OCI-LY7 (cell line): ENCODE measurements around the gene NCAPG. TPM values are rescaled to one million over a fixed set of nuclear protein-coding genes. Genes with fewer than 3 reads are reported as not detected.
A peak's percentile ranks its signal among the peaks of the same experiment; 100 is the strongest.

Experiments
- BruUV-seq: library from RNA; stranded (reverse); fragments of 400-500 nt; replicated peaks from 2 replicates; lab custom pipeline; 2021; lab: Mats Ljungman, UMichigan
- CTCF ChIA-PET: fragments of 300-600 bp; sonication (Branson Sonifier 250); formaldehyde crosslinking; loops from one replicate; lab custom pipeline; 2022; ENCODE audit warnings: antibody characterized with exemption; ENCODE audit not compliant: unreplicated experiment; lab: Charles Lee
- POLR2A ChIA-PET: fragments of 300-600 bp; sonication (Branson Sonifier 250); formaldehyde crosslinking; loops from one replicate; lab custom pipeline; 2022; ENCODE audit warnings: antibody characterized with exemption; lab: Charles Lee
- DNase-seq: peaks from one replicate; pipeline ENCODE4 v3.0.0-alpha.2; 2015; ENCODE audit warnings: low spot score
- H2AFZ ChIP-seq: fragments of 200-600 bp; sonication (generic), shearing (Covaris generic); 2 replicates; pipeline ENCODE4 v1.6.1; 2014; ENCODE audit warnings: mild to moderate bottlenecking, antibody characterized with exemption, low read length, moderate library complexity
- H3K27ac ChIP-seq: fragments of 200-600 bp; sonication (generic); 2 replicates; pipeline ENCODE4 v1.5.1; 2014; ENCODE audit warnings: mixed run types, low read depth, mild to moderate bottlenecking, moderate library complexity, low read length, inconsistent platforms; ENCODE audit not compliant: poor library complexity, severe bottlenecking
- H3K36me3 ChIP-seq: fragments of 200-600 bp; sonication (generic); 2 replicates; pipeline ENCODE4 v1.6.1; 2014; ENCODE audit warnings: mild to moderate bottlenecking, antibody characterized with exemption, low read length, moderate library complexity, mixed read lengths; ENCODE audit not compliant: insufficient read depth
- H3K4me1 ChIP-seq: fragments of 200-600 bp; sonication (generic); 2 replicates; pipeline ENCODE4 v1.5.1; 2014; ENCODE audit warnings: mild to moderate bottlenecking, low read length; ENCODE audit not compliant: insufficient read depth, poor library complexity, severe bottlenecking
- H3K4me2 ChIP-seq: fragments of 200-600 bp; sonication (generic); 2 replicates; pipeline ENCODE4 v1.6.1; 2014; ENCODE audit warnings: mild to moderate bottlenecking, low read length
- H3K4me3 ChIP-seq: fragments of 200-600 bp; sonication (generic); 2 replicates; pipeline ENCODE4 v1.5.1; 2014; ENCODE audit warnings: mild to moderate bottlenecking, low read depth, low read length; ENCODE audit not compliant: poor library complexity, severe bottlenecking
- H3K79me2 ChIP-seq: fragments of 200-600 bp; sonication (generic); 2 replicates; pipeline ENCODE4 v1.6.1; 2016; ENCODE audit warnings: low read depth, mild to moderate bottlenecking, low read length, moderate library complexity, mixed read lengths; ENCODE audit not compliant: insufficient read depth
- H3K9me2 ChIP-seq: fragments of 200-600 bp; sonication (generic); 2 replicates; pipeline ENCODE4 v1.6.1; 2016; ENCODE audit warnings: mild to moderate bottlenecking, low read length, mixed read lengths; ENCODE audit not compliant: insufficient read depth
- H3K9me3 ChIP-seq: fragments of 200-600 bp; sonication (generic); 2 replicates; pipeline ENCODE4 v1.6.1; 2014; ENCODE audit warnings: mild to moderate bottlenecking, mixed run types, low read length, mixed read lengths
- H4K20me1 ChIP-seq: fragments of 200-600 bp; sonication (generic); 2 replicates; pipeline ENCODE4 v1.6.1; 2014; ENCODE audit warnings: mild to moderate bottlenecking, antibody characterized with exemption, low read length, moderate library complexity, mixed read lengths; ENCODE audit not compliant: insufficient read depth
- EZH2phosphoT487 ChIP-seq: fragments of 200-600 bp; sonication (generic); IDR thresholded peaks from 2 replicates; pipeline ENCODE4 v1.6.1; 2018; ENCODE audit warnings: low read depth, borderline replicate concordance, mild to moderate bottlenecking, mixed run types, antibody characterized with exemption, low read length, moderate library complexity, mixed read lengths
- intact Hi-C: fragments of 100-400 bp; cut with micrococcal nuclease; formaldehyde crosslinking; loops from one replicate; pipeline ENCODE4 v1.10.0; 2022; ENCODE audit not compliant: unreplicated experiment
- total RNA-seq, 2 experiments: library from RNA; depleted of rRNA in 1 of 2; stranded (reverse); fragments of >200 nt in 1 of 2; shearing (Covaris generic) in 1 of 2; gene quantifications; 2 replicates each; pipeline ENCODE4 v1.2.3, GENCODE V29; 2014 to 2022
- TF ChIP-seq, protein P1 (sequence below): fragments of 200-600 bp; sonication (generic); conservative IDR thresholded peaks from 2 replicates; pipeline ENCODE4 v1.5.1; 2014; ENCODE audit warnings: mild to moderate bottlenecking, antibody characterized with exemption, low read length, moderate library complexity, mixed read lengths

The NCAPG gene
- total RNA-seq, 2 experiments from 2014 or later, result 57.5 to 95.4 TPM

DNA sequence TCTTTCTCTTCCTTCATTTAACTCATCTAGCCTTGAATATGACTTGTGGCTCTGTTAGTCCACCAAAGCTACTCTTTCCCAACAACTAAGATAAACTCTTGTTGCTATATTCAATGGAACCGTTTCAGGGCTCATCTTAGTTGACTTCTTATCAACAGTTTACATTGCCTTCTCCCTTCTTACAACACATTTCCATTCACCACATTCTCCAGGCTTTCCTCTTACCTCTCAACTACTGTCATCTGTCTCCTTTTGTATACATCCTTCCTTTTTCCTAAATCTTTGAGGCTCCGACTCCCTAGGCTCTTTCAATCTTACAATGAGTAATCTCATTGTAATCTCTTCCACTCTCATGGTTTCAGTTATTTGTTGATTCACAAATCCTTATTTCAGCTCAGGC, 58.5 kb downstream of the NCAPG start:
- ChIA-PET POLR2A (interaction anchor here (0.7 to 1.8 kb wide), 5 partner anchors 13 to 507 kb away, joined by 3 to 7 read pairs (median 3); no protein-coding TSS in a partner anchor), CTCF (interaction anchor here (0.9 kb wide), 1 partner anchor 55 kb away, joined by 3 read pairs; no protein-coding TSS in a partner anchor)
- Histone ChIP-seq H3K4me2 (no peak overlapping the region), H2AFZ (no peak overlapping the region), H3K4me3 (no peak overlapping the region), H3K27ac (no peak overlapping the region), H3K36me3 (no peaks in the 10 kb centered on the region; the same call in 1 of the 2 replicates), H4K20me1 (no peaks in the 10 kb centered on the region), H3K79me2 (no peaks in the 10 kb centered on the region), H3K9me2 (no peaks in the 10 kb centered on the region), H3K9me3 (no peaks in the 10 kb centered on the region), H3K4me1 (no peaks in the 10 kb centered on the region)
- TF ChIP-seq EZH2phosphoT487, result no peak
- TF ChIP-seq, protein P1, sequence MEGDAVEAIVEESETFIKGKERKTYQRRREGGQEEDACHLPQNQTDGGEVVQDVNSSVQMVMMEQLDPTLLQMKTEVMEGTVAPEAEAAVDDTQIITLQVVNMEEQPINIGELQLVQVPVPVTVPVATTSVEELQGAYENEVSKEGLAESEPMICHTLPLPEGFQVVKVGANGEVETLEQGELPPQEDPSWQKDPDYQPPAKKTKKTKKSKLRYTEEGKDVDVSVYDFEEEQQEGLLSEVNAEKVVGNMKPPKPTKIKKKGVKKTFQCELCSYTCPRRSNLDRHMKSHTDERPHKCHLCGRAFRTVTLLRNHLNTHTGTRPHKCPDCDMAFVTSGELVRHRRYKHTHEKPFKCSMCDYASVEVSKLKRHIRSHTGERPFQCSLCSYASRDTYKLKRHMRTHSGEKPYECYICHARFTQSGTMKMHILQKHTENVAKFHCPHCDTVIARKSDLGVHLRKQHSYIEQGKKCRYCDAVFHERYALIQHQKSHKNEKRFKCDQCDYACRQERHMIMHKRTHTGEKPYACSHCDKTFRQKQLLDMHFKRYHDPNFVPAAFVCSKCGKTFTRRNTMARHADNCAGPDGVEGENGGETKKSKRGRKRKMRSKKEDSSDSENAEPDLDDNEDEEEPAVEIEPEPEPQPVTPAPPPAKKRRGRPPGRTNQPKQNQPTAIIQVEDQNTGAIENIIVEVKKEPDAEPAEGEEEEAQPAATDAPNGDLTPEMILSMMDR, result no peak
- intact Hi-C loops, result no loop called here
- BruUV-seq, result no TSS peak
- DNase-seq, result no peak

DNA sequence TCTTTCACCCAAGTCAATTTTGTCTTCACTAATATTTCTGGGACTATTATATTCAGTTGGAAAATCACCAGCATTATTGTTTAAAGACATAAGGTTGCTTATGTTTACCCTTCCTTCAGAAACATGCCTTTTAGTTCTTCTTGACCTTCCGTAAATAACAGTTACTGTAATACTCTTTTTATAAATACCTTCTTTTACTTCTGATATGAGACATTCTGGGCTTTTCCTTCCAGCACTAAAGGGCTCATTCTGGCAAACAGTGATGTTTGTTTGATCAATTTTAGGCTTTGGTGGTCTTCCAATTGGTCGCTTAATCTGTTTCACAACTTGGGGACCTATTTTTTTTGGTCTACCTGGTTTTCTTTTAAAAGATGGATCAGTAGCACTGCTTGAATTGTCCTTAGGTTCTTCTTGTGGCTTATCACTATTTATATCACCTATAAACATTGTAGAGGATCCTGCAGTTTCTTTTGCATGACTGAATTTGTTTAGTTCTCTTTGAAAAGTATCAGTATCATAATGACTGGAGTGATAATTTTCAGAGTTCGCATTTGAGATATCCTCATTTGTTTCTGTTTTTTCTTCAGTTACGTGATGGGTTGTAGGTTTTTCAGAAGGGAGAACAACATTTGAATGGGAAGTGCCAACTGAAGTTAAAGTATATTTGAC, 64.8 kb downstream of the NCAPG start:
- Histone ChIP-seq H3K27ac (no peak overlapping the region), H3K4me2 (no peak overlapping the region), H3K4me3 (no peak overlapping the region), H3K4me1 (no peaks in the 10 kb centered on the region), H3K36me3 (peaks cover 8% of the 10 kb centered on the region; the same call in 1 of the 2 replicates), H3K9me2 (no peaks in the 10 kb centered on the region), H3K9me3 (no peaks in the 10 kb centered on the region), H4K20me1 (no peaks in the 10 kb centered on the region), H3K79me2 (no peaks in the 10 kb centered on the region), H2AFZ (no peak overlapping the region)
- ChIA-PET POLR2A (interaction anchor here (0.5 kb wide), 1 partner anchor 417 kb away, joined by 4 read pairs; no protein-coding TSS in a partner anchor), CTCF (no interaction called here)
- no peak for DNase-seq
- TF ChIP-seq EZH2phosphoT487, result no peak
- TF ChIP-seq, protein P1, result no peak
- no TSS peak for BruUV-seq
- intact Hi-C loops, result no loop called here

DNA sequence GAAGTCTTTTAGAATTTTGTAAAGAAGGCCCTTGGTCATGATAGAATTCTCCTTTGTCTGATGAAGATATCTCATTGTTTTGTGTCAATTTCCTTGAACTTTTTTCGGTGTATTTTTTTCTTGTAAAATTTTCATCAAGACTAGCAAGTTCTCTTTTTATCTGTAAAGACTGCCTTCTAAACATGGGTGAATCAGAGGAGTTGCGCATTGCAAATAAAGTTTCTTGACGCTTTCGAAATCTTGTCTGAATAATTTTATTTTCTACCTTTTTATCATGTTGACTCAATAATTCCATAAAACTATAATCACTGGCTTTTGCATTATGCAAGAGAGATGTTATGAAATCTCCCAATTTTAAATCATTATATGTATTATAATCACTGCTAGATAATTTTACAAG, 66.2 kb downstream of the NCAPG start:
- ChIA-PET CTCF (no interaction called here), POLR2A (no interaction called here)

More for the DNA sequence above, 66.2 kb downstream of the NCAPG start:
- TSS peak; percentile 3 for BruUV-seq
- peaks cover 8% of the 10 kb centered on the region; the same call in 1 of the 2 replicates for H3K36me3 ChIP-seq
- H3K9me2 ChIP-seq, result no peaks in the 10 kb centered on the region
- intact Hi-C loops, result no loop called here
- H4K20me1 ChIP-seq, result no peaks in the 10 kb centered on the region
- no peaks in the 10 kb centered on the region for H3K79me2 ChIP-seq
- H3K4me2 ChIP-seq, result no peak overlapping the region
- DNase-seq, result no peak
- no peaks in the 10 kb centered on the region for H3K9me3 ChIP-seq
- TF ChIP-seq, protein P1, result no peak
- no peak for TF ChIP-seq EZH2phosphoT487
- H3K4me1 ChIP-seq, result no peaks in the 10 kb centered on the region
- H2AFZ ChIP-seq, result no peak overlapping the region
- H3K27ac ChIP-seq, result no peak overlapping the region
- H3K4me3 ChIP-seq, result no peak overlapping the region
